ENCODE results near the gene SEMA5A.

The SEMA5A gene

DNA sequence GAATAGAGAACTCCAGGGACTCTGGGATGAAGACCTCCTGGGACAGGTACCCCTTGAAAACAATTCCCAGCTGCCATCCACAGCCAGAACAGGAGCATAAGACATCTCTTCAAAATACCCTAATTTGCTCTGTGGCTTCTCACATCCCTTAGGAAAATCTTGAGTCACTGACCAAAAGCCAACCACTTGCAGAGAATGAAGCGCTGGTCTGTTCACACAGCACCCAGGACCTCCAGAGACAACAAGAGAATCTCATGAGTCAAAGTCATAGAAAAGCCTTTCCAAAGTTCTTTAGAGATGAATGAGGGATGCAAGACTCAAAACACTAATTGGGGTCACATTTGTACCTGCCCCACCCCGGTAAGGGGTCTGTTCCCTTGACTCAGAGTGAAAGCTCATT is 210.6 kb downstream of the SEMA5A start:
- H3K4me3 ChIP-seq (ENCODE audit: low read length): no peak overlapping the region
- DNase-seq (ENCODE audit: low read depth): peak; percentile 23
- TF ChIP-seq, protein P1, sequence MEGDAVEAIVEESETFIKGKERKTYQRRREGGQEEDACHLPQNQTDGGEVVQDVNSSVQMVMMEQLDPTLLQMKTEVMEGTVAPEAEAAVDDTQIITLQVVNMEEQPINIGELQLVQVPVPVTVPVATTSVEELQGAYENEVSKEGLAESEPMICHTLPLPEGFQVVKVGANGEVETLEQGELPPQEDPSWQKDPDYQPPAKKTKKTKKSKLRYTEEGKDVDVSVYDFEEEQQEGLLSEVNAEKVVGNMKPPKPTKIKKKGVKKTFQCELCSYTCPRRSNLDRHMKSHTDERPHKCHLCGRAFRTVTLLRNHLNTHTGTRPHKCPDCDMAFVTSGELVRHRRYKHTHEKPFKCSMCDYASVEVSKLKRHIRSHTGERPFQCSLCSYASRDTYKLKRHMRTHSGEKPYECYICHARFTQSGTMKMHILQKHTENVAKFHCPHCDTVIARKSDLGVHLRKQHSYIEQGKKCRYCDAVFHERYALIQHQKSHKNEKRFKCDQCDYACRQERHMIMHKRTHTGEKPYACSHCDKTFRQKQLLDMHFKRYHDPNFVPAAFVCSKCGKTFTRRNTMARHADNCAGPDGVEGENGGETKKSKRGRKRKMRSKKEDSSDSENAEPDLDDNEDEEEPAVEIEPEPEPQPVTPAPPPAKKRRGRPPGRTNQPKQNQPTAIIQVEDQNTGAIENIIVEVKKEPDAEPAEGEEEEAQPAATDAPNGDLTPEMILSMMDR (conservative IDR thresholded peaks at IDR 0.05; ENCODE audit: low read length): no peak

DNA sequence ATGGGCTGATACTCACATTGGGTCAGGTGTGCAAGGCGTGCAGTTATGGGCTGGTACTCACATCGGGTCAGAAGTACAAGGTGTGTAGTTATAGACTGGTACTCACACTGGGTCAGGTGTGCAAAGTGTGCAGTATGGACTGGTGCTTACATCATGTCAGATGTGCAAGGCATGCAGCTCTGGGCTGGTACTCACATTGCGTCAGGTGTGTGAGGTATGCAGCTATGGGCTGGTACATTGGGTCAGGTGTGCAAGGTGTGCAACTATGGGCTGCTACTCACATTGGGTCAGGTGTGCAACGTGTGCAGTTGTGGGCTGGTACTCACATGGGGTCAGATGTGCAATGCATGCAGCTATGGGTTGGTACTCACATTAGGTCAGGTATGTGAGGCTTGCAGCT is 213.8 kb downstream of the SEMA5A start:
- TF ChIP-seq, protein P1 (conservative IDR thresholded peaks at IDR 0.05; ENCODE audit: low read length): no peak
- H3K4me3 ChIP-seq (ENCODE audit: low read length): no peak overlapping the region

DNA sequence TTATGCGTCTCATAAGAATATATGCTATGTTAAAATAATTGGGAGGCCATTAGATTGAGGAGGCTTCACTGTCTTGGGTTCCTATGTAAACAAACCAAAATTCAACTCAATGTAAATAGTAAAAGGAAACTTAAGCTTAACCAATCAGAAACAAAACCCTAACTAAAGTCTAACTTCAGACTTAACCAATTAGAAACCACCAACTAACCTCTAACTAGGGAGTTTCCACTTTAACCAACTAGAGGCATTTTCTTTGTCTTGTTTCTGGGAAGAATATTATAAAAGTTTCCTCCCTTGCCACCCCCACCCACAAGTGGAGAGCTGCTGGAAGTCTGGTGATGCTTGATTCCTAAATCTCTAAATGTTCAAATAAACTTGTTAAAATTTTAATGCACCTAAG is 214.5 kb downstream of the SEMA5A start:
- H3K4me3 ChIP-seq (ENCODE audit: low read length): no peak overlapping the region
- TF ChIP-seq, protein P1 (conservative IDR thresholded peaks at IDR 0.05; ENCODE audit: low read length): no peak
- DNase-seq (ENCODE audit: low read depth): no peak

More for the DNA sequence above, 213.8 kb downstream of the SEMA5A start:
- DNase-seq (ENCODE audit: low read depth): no peak

DNA sequence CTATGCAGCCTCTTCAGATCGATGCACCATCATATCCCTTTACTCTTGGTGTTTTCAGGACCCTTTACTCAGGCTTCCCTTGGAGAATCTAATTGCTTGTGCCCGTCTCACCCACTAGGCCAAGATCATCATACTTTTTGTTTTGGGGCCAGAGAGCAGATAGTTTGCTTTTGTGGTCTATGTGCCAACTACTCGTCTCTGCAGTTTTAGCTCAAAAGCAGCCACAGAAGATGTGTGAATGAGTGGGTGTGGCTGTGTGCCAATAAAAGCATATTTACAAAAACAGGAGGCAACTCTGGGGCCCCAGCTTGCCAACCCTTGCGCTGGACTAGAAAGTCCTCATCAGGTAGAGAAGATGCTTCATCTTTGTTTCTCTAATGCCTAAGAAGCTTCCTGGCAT is 216.8 kb downstream of the SEMA5A start:
- TF ChIP-seq, protein P1 (conservative IDR thresholded peaks at IDR 0.05; ENCODE audit: low read length): no peak
- no peak overlapping the region for H3K4me3 ChIP-seq (ENCODE audit: low read length)
- DNase-seq (ENCODE audit: low read depth): no peak

DNA sequence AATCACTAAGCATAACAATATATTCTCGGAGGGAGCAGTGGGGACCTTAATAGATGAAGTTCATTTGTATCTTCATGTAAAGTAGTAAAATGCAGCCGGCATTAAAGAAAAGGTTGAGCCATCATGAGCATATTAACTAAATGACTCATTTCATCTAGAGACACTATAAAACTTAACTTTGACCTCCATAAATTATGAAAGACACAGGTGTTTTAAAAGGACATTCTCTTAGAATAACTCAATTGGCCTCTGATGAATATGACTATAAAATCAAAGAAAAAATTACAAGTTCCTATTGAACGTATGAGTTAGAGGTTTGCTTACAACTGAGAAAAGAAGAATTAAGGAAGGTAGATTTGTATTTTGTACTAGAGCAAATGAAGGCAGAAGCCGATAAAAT is 220.3 kb downstream of the SEMA5A start:
- TF ChIP-seq, protein P1 (conservative IDR thresholded peaks at IDR 0.05; ENCODE audit: low read length): no peak
- no peak overlapping the region for H3K4me3 ChIP-seq (ENCODE audit: low read length)
- no peak for DNase-seq (ENCODE audit: low read depth)

DNA sequence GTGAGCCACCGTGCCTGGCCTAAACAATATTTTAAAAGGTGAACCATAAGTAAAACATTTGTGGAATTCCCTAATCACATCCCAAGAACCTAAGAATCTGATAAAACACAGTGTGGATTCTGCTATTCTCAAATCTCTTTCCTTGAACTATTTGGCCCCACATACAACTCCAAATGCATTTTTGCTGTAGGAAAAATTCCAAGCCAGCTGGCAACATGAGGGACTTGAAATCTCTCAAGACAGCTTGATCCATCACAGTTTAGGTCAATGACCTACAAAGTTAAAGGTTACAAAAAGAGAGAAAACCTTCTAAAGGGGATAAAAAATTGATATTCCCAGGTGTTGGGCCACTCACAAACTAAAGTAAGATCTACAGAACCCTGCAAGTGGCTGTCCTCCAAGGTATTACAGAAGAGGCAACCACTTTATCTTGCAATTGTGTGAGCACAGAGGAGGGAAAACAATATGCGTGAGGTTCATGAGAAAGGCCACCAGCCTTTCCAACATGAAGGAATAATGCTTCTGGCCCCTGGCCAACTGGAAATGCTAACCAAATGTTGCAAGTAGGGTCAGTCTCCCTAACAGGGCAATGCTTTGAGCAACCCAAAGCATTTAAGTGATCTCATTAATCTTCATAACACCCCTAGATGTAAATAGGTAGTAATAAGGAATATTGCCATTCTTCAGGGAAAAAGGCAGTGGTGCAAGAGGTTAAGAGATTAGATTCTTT is 221.4 kb downstream of the SEMA5A start:
- TF ChIP-seq, protein P1 (conservative IDR thresholded peaks at IDR 0.05; ENCODE audit: low read length): no peak
- H3K4me3 ChIP-seq (ENCODE audit: low read length): no peak overlapping the region
- DNase-seq (ENCODE audit: low read depth): peak; percentile 51

DNA sequence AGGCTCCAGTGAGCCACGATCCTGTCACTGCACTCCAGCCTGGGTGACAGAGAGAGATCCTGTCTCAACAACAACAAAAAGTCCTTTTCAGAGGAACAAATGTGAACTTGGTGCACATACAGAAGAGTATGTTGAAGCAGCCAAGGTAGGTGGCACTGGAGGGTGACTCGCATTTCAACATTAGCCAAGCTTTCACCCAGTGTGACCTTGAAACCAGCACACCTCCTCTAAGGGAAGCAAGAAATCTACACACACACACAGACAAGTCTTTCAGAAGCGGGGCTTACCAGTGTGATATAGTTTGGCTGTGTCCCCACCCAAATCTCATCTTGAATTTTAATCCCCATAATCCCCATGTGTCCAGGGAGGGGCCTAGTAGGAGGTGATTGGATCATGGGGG is 225.2 kb downstream of the SEMA5A start:
- no peak overlapping the region for H3K4me3 ChIP-seq (ENCODE audit: low read length)
- no peak for DNase-seq (ENCODE audit: low read depth)
- TF ChIP-seq, protein P1 (conservative IDR thresholded peaks at IDR 0.05; ENCODE audit: low read length): no peak
